NK-92 (cell line): ENCODE measurements around the gene NRDE2.
"Not testable (repeated sequence)": the region's sequence is repeated elsewhere in the genome, so short reads cannot be mapped to it uniquely, and the experiment has no call there.

Source experiments
- DNase-seq: peaks from one replicate; lab custom pipeline; 2025; ENCODE audit not compliant: unreplicated experiment; lab: John Stamatoyannopoulos, UW

Gene NRDE2

GRCh38 chr14:90274019-90274418 is 57.7 kb downstream of the NRDE2 start:
- DNase-seq = no peak

GRCh38 chr14:90273532-90273931 is 58.2 kb downstream of the NRDE2 start:
- no peak for DNase-seq

GRCh38 chr14:90272523-90272922 is 59.2 kb downstream of the NRDE2 start:
- DNase-seq = no peak

GRCh38 chr14:90268420-90268819 is 63.3 kb downstream of the NRDE2 start:
- DNase-seq = no peak

DNA sequence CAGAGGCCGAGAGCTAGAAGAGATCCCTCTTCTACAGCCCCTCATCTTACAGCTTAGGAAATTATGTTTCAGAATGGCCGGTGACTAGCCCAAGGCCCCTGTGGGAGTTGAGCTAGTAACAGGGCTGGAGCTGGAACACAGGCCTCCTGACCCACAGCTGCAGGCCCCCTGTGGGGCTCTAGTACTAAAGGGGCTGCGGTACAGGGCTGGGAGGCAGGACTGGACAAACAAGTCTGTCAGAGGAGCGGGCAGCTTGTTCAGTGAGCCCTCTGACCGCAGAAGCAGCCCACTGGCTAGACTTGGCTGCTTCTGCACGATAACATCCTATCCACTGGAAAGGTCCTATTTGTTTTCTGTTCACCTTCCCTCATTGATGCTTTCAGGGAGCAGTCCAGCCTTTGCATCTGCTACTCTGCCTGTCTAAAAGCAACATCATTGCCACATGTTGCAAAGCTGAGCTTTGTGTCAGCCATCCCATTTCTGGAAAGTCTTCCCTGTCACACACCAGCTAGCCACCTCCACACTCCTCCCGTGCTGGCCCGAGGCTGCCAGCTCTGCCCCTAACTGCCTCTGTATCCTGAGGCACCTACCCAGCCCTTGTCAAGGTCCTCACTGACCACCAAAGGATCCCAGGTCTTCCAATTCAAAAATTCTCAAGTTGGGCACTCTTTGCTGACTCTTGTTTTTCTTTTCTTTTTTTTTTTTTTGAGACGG is 65.1 kb downstream of the NRDE2 start:
- DNase-seq = no peak

GRCh38 chr14:90263748-90264449 is 67.8 kb downstream of the NRDE2 start:
- DNase-seq = no peak

- peak; percentile 26 for DNase-seq
Measured at GRCh38 chr14:90256354-90257131, 75.2 kb downstream of the NRDE2 start, which contains the start of gene PSMC1. Gene PSMC1 (plus strand): TSS chr14:90256553. CDS start chr14:90256598, 45 bp downstream.

DNA sequence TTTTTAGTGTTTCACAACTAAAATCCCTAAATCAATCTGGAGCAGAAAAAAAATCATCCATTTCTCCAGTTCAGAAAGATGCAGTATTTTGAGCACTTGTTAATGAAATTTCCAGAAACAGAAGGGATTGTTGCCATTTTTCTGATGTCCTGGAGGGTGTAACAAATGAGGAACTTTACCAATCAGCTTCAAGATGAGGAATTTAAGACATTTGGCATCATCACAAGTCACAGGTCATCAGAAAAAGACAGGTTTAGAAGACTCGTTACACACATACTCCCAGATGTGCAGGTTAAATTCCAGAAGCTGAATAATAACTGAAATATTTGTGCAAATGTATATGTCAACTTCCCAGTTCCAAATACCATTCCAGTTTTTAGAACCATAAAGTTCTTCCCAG is 75.9 kb downstream of the NRDE2 start:
- no peak for DNase-seq

GRCh38 chr14:90253826-90254225 is 77.9 kb downstream of the NRDE2 start:
- DNase-seq = no peak

- no peak for DNase-seq
Measured at GRCh38 chr14:90248594-90248993, 83.1 kb downstream of the NRDE2 start.

DNA sequence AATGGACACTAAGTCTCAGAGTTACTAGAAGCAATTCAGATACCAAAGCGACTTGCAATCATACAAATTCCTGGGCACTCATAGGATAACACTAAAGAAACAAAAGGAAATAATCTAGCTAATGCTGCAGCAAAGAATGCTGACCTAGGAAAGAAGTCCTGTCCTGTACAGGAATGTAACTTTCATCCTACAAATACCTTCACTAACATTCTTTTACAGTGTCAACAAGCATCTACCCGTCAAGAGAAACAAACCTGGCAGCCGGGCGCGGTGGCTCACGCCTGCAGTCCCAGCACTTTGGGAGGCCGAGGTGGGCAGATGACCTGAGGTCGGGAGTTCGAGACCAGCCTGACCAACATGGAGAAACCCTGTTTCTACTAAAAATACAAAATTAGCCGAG is 84.3 kb downstream of the NRDE2 start:
- DNase-seq = not testable (repeated sequence)

GRCh38 chr14:90246936-90247335 is 84.8 kb downstream of the NRDE2 start:
- DNase-seq = no peak

DNA sequence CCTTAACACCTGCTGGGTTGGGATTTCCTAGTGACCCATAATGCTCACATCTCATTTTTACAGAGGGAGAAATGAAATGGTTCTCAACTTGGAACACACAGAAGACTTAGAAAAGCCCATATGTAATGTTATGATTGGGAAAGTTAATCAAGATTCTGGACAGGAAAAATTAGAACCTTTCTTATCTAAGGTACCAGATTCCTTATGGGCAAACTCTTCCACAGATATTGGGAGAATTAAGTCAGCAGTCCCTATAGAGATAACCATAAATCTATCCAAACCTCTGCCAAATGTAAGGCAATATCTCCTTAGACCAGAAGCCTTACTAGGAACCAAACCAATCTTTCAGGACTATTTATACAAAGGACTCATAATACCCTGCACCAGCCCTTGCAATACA is 89.3 kb downstream of the NRDE2 start:
- no peak for DNase-seq

DNA sequence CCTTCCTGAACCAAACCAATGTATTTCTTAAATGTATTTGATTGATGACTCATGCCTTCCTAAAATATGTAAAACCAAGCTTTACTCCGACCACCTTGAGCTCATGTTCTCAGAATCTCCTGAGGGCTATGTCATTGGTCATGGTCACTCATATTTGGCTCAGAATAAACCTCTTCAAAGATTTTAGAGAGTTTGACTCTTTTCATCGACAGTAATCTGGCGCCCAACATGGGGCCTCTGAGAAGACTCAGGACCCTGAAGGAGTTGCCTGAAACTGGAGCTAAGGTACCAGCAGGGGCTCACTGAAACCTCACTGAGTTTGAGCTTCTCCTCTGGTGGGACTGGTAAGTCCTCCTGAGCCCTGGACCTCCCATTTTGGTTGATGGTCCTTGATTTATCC is 92.6 kb downstream of the NRDE2 start:
- no peak for DNase-seq

DNA sequence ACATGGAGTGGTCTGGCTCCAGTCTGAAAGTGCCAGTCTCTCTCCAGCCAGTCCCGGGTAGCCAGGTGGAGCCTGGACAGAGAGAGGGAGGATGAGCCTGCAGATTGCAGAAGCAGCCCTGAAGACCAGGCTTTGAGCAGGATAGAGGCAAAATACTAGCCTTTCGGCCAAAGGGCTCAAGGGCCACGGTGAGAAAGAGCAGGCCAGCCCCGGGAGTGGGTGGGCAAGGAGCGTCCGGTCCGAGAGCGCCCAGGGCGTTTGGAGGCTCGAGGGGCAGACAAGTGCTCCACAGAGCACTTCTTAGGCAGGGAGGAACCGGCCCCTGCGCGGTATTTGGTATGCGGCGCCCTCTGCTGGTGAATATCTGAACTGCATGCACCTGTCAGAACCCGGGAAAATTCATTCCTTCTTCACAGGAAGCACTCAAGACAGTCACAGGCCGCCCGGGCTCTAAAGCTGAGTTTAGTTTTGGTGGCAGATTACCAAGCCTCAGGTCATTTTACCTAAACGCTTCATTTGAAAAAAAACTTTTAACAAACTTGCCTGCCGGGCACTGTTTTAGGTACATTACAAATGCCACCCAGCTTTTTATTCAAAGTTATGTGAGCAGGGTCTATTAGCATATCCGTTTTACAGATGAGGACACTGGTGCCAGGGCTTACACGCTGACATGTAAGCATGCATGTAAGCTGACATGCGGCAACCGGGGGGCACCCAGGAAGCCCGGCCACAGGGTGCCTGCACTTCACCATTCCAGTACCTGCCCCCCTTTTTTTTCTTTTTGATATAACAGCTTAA is 96.4 kb downstream of the NRDE2 start:
- DNase-seq = no peak

DNA sequence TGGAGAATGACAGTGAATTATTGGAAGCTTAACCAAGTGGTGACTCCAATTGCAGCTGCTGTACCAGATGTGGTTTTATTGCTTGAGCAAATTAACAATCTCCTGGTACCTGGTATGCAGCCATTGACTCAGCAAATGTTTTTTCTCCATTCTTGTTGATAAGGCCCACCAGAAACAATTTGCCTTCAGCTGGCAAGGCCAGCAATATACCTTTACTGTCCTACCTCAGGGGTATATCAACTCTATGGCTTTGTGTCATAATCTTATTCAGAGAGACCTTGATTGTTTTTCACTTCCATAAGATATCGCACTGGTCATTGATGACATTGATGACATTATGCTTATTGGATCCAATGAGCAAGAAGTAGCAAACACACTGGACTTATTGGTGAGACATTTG is 101.8 kb downstream of the NRDE2 start:
- not testable (repeated sequence) for DNase-seq

DNA sequence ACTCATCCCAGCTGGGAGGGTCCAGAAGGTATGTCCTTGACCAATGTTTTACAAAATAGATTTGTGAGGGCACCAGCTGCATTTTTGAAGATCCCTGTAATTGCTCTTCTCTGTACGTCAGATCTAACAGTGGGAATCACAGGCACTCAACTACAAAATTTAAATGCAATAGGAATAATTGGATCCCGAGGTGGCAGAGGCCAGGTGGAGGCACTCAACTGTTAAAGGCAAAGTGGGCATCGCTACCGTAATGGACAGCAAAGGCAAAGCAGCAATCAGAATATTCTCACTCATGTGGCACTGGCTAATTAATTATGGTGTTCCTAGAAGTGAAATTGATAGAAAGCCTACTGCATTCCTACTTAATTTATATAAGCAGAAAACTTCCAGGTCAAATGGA is 103.3 kb downstream of the NRDE2 start:
- DNase-seq = no peak
